Measurements from ENCODE around the gene SORBS1.

SORBS1 gene

GRCh38 chr10:95531058-95531809 lies 29.9 kb downstream of the SORBS1 start:
- Histone ChIP-seq H3K4me1 (ENCODE audit: control insufficient read depth, insufficient read depth, low read length) (peaks cover 84% of the 10 kb centered on the region), H3K27ac (ENCODE audit: low read length) (peak overlapping the region; percentile 99), H3K9ac (ENCODE audit: low read length in 2 of 2) (peak overlapping the region; percentile 49 to 80), H3K9me3 (ENCODE audit: control insufficient read depth in 2 of 2, low read length in 2 of 2) (no peaks in the 10 kb centered on the region), H3K36me3 (ENCODE audit: control insufficient read depth in 2 of 2, insufficient read depth in 2 of 2, low read length in 2 of 2) (peaks cover 0 to 4% of the 10 kb centered on the region in 2 donors), H3K4me3 (ENCODE audit: low read length in 2 of 2) (peak overlapping the region in 1 of 2 donors; percentile 44), H3K27me3 (ENCODE audit: control insufficient read depth in 1 of 2, insufficient read depth in 2 of 2, low read length in 2 of 2) (no peaks in the 10 kb centered on the region)

- peaks cover 0 to 4% of the 10 kb centered on the region in 2 donors for H3K36me3 ChIP-seq (ENCODE audit: control insufficient read depth in 2 of 2, insufficient read depth in 2 of 2, low read length in 2 of 2)
- peaks cover 87% of the 10 kb centered on the region for H3K4me1 ChIP-seq (ENCODE audit: control insufficient read depth, insufficient read depth, low read length)
- H3K9me3 ChIP-seq (ENCODE audit: control insufficient read depth in 2 of 2, low read length in 2 of 2), result no peaks in the 10 kb centered on the region
- no peaks in the 10 kb centered on the region for H3K27me3 ChIP-seq (ENCODE audit: control insufficient read depth in 1 of 2, insufficient read depth in 2 of 2, low read length in 2 of 2)
- peak overlapping the region in 1 of 2 donors; percentile 44 for H3K4me3 ChIP-seq (ENCODE audit: low read length in 2 of 2)
- peak overlapping the region; percentile 99 for H3K27ac ChIP-seq (ENCODE audit: low read length)
- peak overlapping the region; percentile 49 to 80 for H3K9ac ChIP-seq (ENCODE audit: low read length in 2 of 2)
Observed at GRCh38 chr10:95530561-95530960, 30.6 kb downstream of the SORBS1 start.

- no peaks in the 10 kb centered on the region for H3K9me3 ChIP-seq (ENCODE audit: control insufficient read depth in 2 of 2, low read length in 2 of 2)
- H3K27ac ChIP-seq (ENCODE audit: low read length), result peak overlapping the region; percentile 99
- H3K27me3 ChIP-seq (ENCODE audit: control insufficient read depth in 1 of 2, insufficient read depth in 2 of 2, low read length in 2 of 2), result no peaks in the 10 kb centered on the region
- peaks cover 87% of the 10 kb centered on the region for H3K4me1 ChIP-seq (ENCODE audit: control insufficient read depth, insufficient read depth, low read length)
- peak overlapping the region; percentile 29 to 49 for H3K9ac ChIP-seq (ENCODE audit: low read length in 2 of 2)
- peak overlapping the region in 1 of 2 donors; percentile 44 for H3K4me3 ChIP-seq (ENCODE audit: low read length in 2 of 2)
- H3K36me3 ChIP-seq (ENCODE audit: control insufficient read depth in 2 of 2, insufficient read depth in 2 of 2, low read length in 2 of 2), result peaks cover 0 to 5% of the 10 kb centered on the region in 2 donors
Observed at GRCh38 chr10:95530029-95530428, 31.1 kb downstream of the SORBS1 start.

GRCh38 chr10:95526044-95526443 lies 35.1 kb downstream of the SORBS1 start:
- Histone ChIP-seq H3K4me3 (ENCODE audit: low read length in 2 of 2) (peak overlapping the region in 1 of 2 donors; percentile 36), H3K36me3 (ENCODE audit: control insufficient read depth in 2 of 2, insufficient read depth in 2 of 2, low read length in 2 of 2) (peaks cover 0 to 4% of the 10 kb centered on the region in 2 donors), H3K27me3 (ENCODE audit: control insufficient read depth in 1 of 2, insufficient read depth in 2 of 2, low read length in 2 of 2) (no peaks in the 10 kb centered on the region), H3K27ac (ENCODE audit: low read length) (peak overlapping the region; percentile 99), H3K4me1 (ENCODE audit: control insufficient read depth, insufficient read depth, low read length) (peaks cover 83% of the 10 kb centered on the region), H3K9me3 (ENCODE audit: control insufficient read depth in 2 of 2, low read length in 2 of 2) (no peaks in the 10 kb centered on the region), H3K9ac (ENCODE audit: low read length in 2 of 2) (peak overlapping the region; percentile 8 to 29)

GRCh38 chr10:95525033-95525418 lies 36.1 kb downstream of the SORBS1 start:
- H3K9ac ChIP-seq (ENCODE audit: low read length in 2 of 2), result peak overlapping the region in 1 of 2 donors; percentile 43
- no peaks in the 10 kb centered on the region for H3K27me3 ChIP-seq (ENCODE audit: control insufficient read depth in 1 of 2, insufficient read depth in 2 of 2, low read length in 2 of 2)
- H3K27ac ChIP-seq (ENCODE audit: low read length), result peak overlapping the region; percentile 99
- no peaks in the 10 kb centered on the region for H3K9me3 ChIP-seq (ENCODE audit: control insufficient read depth in 2 of 2, low read length in 2 of 2)
- peaks cover 76% of the 10 kb centered on the region for H3K4me1 ChIP-seq (ENCODE audit: control insufficient read depth, insufficient read depth, low read length)
- H3K36me3 ChIP-seq (ENCODE audit: control insufficient read depth in 2 of 2, insufficient read depth in 2 of 2, low read length in 2 of 2), result peaks cover 0 to 2% of the 10 kb centered on the region in 2 donors
- H3K4me3 ChIP-seq (ENCODE audit: low read length in 2 of 2), result no peak overlapping the region

GRCh38 chr10:95524358-95525032 lies 36.7 kb downstream of the SORBS1 start:
- peaks cover 76% of the 10 kb centered on the region for H3K4me1 ChIP-seq (ENCODE audit: control insufficient read depth, insufficient read depth, low read length)
- H3K27me3 ChIP-seq (ENCODE audit: control insufficient read depth in 1 of 2, insufficient read depth in 2 of 2, low read length in 2 of 2), result no peaks in the 10 kb centered on the region
- peak overlapping the region in 1 of 2 donors; percentile 1 for H3K4me3 ChIP-seq (ENCODE audit: low read length in 2 of 2)
- peaks cover 0 to 2% of the 10 kb centered on the region in 2 donors for H3K36me3 ChIP-seq (ENCODE audit: control insufficient read depth in 2 of 2, insufficient read depth in 2 of 2, low read length in 2 of 2)
- peak overlapping the region; percentile 99 for H3K27ac ChIP-seq (ENCODE audit: low read length)
- no peaks in the 10 kb centered on the region for H3K9me3 ChIP-seq (ENCODE audit: control insufficient read depth in 2 of 2, low read length in 2 of 2)
- peak overlapping the region in 1 of 2 donors; percentile 13 for H3K9ac ChIP-seq (ENCODE audit: low read length in 2 of 2)

- H3K27me3 ChIP-seq (ENCODE audit: control insufficient read depth in 1 of 2, insufficient read depth in 2 of 2, low read length in 2 of 2), result no peaks in the 10 kb centered on the region
- no peaks in the 10 kb centered on the region for H3K9me3 ChIP-seq (ENCODE audit: control insufficient read depth in 2 of 2, low read length in 2 of 2)
- peaks cover 84% of the 10 kb centered on the region for H3K4me1 ChIP-seq (ENCODE audit: control insufficient read depth, insufficient read depth, low read length)
- peak overlapping the region; percentile 99 for H3K27ac ChIP-seq (ENCODE audit: low read length)
- peak overlapping the region; percentile 5 to 34 for H3K9ac ChIP-seq (ENCODE audit: low read length in 2 of 2)
- no peak overlapping the region for H3K4me3 ChIP-seq (ENCODE audit: low read length in 2 of 2)
- peaks cover 0 to 2% of the 10 kb centered on the region in 2 donors for H3K36me3 ChIP-seq (ENCODE audit: control insufficient read depth in 2 of 2, insufficient read depth in 2 of 2, low read length in 2 of 2)
Observed at GRCh38 chr10:95522117-95522516, 39.1 kb downstream of the SORBS1 start.

GRCh38 chr10:95520617-95521016 lies 40.6 kb downstream of the SORBS1 start:
- no peaks in the 10 kb centered on the region for H3K9me3 ChIP-seq (ENCODE audit: control insufficient read depth in 2 of 2, low read length in 2 of 2)
- no peaks in the 10 kb centered on the region for H3K27me3 ChIP-seq (ENCODE audit: control insufficient read depth in 1 of 2, insufficient read depth in 2 of 2, low read length in 2 of 2)
- H3K9ac ChIP-seq (ENCODE audit: low read length in 2 of 2), result no peak overlapping the region
- H3K4me3 ChIP-seq (ENCODE audit: low read length in 2 of 2), result no peak overlapping the region
- peaks cover 0 to 2% of the 10 kb centered on the region in 2 donors for H3K36me3 ChIP-seq (ENCODE audit: control insufficient read depth in 2 of 2, insufficient read depth in 2 of 2, low read length in 2 of 2)
- peak overlapping the region; percentile 99 for H3K27ac ChIP-seq (ENCODE audit: low read length)
- H3K4me1 ChIP-seq (ENCODE audit: control insufficient read depth, insufficient read depth, low read length), result peaks cover 82% of the 10 kb centered on the region

GRCh38 chr10:95518455-95519452 lies 42.4 kb downstream of the SORBS1 start:
- peak overlapping the region; percentile 64 to 69 for H3K9ac ChIP-seq (ENCODE audit: low read length in 2 of 2)
- H3K27me3 ChIP-seq (ENCODE audit: control insufficient read depth in 1 of 2, insufficient read depth in 2 of 2, low read length in 2 of 2), result no peaks in the 10 kb centered on the region
- H3K4me1 ChIP-seq (ENCODE audit: control insufficient read depth, insufficient read depth, low read length), result peaks cover 81% of the 10 kb centered on the region
- H3K4me3 ChIP-seq (ENCODE audit: low read length in 2 of 2), result peak overlapping the region; percentile 26 to 50
- H3K27ac ChIP-seq (ENCODE audit: low read length), result peak overlapping the region; percentile 95
- no peaks in the 10 kb centered on the region for H3K36me3 ChIP-seq (ENCODE audit: control insufficient read depth in 2 of 2, insufficient read depth in 2 of 2, low read length in 2 of 2)
- no peaks in the 10 kb centered on the region for H3K9me3 ChIP-seq (ENCODE audit: control insufficient read depth in 2 of 2, low read length in 2 of 2)

Measured in stomach smooth muscle (tissue), 2 donors.